ENCODE results near the gene FCGBP.
"Not testable (repeated sequence)": the region's sequence is repeated elsewhere in the genome, so short reads cannot be mapped to it uniquely, and the experiment has no call there.

Gene FCGBP

GRCh38 chr19:39889872-39890754 is 44.3 kb downstream of the FCGBP start:
- DNase-seq, result not testable (repeated sequence)

GRCh38 chr19:39887456-39887951 is 46.9 kb downstream of the FCGBP start:
- DNase-seq, result not testable (repeated sequence)

- not testable (repeated sequence) for DNase-seq
These were observed 48.4 kb downstream of the FCGBP start for GRCh38 chr19:39885821-39886554.

GRCh38 chr19:39884721-39885120 is 49.7 kb downstream of the FCGBP start:
- not testable (repeated sequence) for DNase-seq
